ENCODE measurements around the gene PCSK9.

The PCSK9 gene

GRCh38 chr1:55049914-55050278 is 10.5 kb downstream of the PCSK9 start:
- TF ChIP-seq CTCF (IDR thresholded peaks at IDR 0.05) (no peak), ZFX (IDR thresholded peaks at IDR 0.05; ENCODE audit: borderline replicate concordance) (no peak)
- H3K27ac ChIP-seq, result no peak overlapping the region

- H3K27ac ChIP-seq, result no peak overlapping the region
- TF ChIP-seq ZFX (IDR thresholded peaks at IDR 0.05; ENCODE audit: borderline replicate concordance) (no peak), CTCF (IDR thresholded peaks at IDR 0.05) (no peak)
These were observed 10.9 kb downstream of the PCSK9 start for GRCh38 chr1:55050283-55050682.

- no peak overlapping the region for H3K27ac ChIP-seq
- TF ChIP-seq ZFX (IDR thresholded peaks at IDR 0.05; ENCODE audit: borderline replicate concordance) (no peak), CTCF (IDR thresholded peaks at IDR 0.05) (no peak)
These were observed 11.8 kb downstream of the PCSK9 start for GRCh38 chr1:55051169-55051568.

GRCh38 chr1:55051621-55052020 is 12.3 kb downstream of the PCSK9 start:
- no peak overlapping the region for H3K27ac ChIP-seq
- no peak for TF ChIP-seq ZFX (IDR thresholded peaks at IDR 0.05; ENCODE audit: borderline replicate concordance)
- TF ChIP-seq CTCF (IDR thresholded peaks at IDR 0.05), result no peak

GRCh38 chr1:55052221-55053142 is 13.1 kb downstream of the PCSK9 start:
- TF ChIP-seq CTCF (IDR thresholded peaks at IDR 0.05), result no peak
- TF ChIP-seq ZFX (IDR thresholded peaks at IDR 0.05; ENCODE audit: borderline replicate concordance), result no peak
- H3K27ac ChIP-seq, result no peak overlapping the region

GRCh38 chr1:55053265-55053954 is 14.1 kb downstream of the PCSK9 start:
- H3K27ac ChIP-seq, result no peak overlapping the region
- TF ChIP-seq ZFX (IDR thresholded peaks at IDR 0.05; ENCODE audit: borderline replicate concordance) (no peak), CTCF (IDR thresholded peaks at IDR 0.05) (no peak)

GRCh38 chr1:55054396-55054795 is 15.0 kb downstream of the PCSK9 start:
- no peak overlapping the region for H3K27ac ChIP-seq
- TF ChIP-seq CTCF (IDR thresholded peaks at IDR 0.05) (no peak), ZFX (IDR thresholded peaks at IDR 0.05; ENCODE audit: borderline replicate concordance) (no peak)

Data from 22Rv1 (cell line).